GM21576 (cell line): Measurements from ENCODE around the gene NALCN.

Experiments
- ATAC-seq: cut with Tn5 transposase; IDR thresholded peaks from one replicate; pipeline ENCODE4 v1.9.1; 2021; ENCODE audit warnings: mild to moderate bottlenecking, moderate library complexity; ENCODE audit not compliant: unreplicated experiment

NALCN gene

DNA sequence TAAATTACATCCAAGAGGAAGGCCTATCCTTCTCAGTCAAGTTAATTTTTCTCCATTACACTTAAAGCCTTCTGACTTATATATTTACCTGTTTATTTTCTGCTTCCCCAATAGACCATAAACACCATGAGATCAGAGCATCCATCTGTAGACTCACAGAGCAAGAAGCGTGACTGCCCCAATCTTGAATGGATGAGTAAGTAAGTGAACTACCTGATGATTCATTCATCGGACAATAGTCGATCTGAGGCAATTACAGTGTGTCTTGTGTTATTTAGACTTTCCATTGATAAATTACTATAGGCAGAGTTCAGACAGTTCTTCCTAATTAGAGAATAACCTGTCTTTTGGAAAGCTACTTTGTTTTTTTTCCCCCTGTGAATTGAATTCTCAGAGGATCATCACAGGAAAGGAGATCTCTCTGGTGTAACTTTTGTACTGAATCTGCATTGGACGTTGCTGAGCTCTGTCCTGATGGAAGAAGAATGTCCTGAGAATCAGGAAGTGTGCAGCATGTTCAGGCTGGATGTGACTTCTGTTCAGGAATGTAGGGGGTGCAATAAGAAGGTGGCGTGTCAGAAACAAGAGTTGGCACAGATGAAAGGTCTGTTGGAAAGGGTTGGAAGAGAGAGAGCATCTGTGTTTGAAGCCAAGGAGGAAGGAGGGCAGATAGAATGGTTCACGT is 367.0 kb downstream of the NALCN start:
- no peak for ATAC-seq

GRCh38 chr13:101036546-101036945 is 379.8 kb downstream of the NALCN start:
- ATAC-seq, result no peak

DNA sequence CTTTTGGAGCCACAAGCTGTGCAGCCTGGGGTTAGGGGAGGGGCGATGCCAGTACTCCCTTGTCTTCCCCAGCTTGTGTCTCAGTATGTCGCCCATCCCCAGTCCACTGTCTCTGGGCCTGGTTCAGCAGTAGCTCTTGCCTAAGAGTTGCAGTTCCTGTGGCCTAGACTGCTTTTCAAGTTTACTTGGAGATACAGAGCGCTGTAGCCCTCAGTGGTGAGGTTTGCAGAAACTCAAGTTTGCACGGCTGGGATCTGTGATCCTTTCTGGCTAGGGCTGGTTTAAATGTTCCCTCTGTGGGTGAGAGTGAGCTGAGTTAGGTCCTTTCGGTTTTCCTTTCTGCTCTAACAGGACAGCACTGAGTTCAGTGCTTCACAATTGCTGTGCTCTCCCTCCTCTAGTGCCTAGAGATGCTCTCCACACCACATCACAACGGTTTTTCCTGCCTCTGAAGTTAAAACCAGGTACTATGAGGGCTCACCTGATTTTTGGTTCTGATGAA is 381.1 kb downstream of the NALCN start:
- no peak for ATAC-seq

DNA sequence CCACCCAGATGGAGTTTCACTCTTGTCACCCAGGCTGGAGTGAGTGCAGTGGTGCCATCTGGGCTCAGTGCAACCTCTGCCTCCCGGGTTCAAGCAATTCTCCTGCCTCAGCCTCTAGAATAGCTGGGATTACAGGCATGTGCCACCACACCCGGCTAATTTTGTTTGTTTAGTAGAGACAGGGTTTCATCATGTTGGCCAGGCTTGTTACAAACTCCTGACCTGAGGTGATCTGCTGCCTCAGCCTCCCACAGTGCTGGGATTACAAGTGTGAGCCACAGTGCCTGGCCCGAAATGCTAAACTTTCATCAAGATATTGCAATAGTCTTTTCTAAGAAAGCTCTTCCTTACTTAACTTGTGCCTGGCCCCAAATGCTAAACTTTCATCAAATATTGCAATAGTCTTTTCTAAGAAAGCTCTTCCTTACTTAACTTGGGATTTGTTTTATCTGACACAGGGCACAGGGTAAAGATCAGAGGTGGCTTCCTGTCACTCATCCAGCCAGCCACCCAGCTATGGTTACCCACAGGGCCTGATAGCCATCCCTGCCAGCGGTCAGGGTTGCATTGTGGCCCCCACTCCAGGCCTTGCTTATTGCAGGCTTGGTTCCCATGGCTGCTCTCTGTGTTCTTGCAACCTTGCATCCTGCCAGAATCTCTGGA is 389.4 kb downstream of the NALCN start:
- ATAC-seq, result no peak

DNA sequence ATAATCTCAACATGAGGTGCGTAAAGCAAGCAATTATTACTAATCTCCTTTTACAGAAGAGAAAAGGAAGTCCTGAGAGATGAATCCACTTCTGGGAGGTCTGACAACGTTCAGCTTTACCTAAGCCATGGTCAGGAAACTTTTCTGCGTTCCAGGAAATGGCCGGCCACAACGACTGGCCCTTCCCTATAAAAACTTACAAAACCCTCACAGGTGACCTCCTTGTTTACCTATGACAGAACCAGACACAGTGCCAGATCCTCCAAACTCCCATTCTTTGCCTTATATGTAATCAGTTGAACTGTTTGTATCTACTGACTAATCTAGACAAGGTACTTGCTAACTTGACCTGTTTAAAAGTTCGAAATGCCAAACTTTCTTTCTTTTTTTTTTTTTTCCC is 390.0 kb downstream of the NALCN start:
- no peak for ATAC-seq

- no peak for ATAC-seq
Measured at GRCh38 chr13:101025925-101026324, 390.4 kb downstream of the NALCN start.

GRCh38 chr13:101025519-101025918 is 390.8 kb downstream of the NALCN start:
- no peak for ATAC-seq

DNA sequence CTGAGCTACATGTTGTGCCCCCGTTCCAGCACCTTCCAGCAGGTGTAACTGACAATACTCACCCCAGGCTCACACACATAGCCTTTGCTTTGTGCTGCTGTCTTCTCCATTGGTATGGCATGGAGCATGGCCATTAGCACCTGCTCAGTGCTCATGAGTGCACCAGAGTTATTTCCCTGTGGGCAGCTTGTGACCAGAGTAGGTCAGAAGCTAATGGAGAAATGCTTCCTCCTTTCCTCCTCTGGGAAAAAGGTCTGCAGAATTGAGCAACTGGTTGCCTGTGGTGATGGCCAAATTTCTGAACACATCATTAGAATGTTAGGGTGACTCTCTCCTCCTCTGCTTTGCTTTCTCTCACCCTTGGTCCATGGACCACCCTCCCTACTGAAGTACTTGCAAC is 397.2 kb downstream of the NALCN start:
- no peak for ATAC-seq

DNA sequence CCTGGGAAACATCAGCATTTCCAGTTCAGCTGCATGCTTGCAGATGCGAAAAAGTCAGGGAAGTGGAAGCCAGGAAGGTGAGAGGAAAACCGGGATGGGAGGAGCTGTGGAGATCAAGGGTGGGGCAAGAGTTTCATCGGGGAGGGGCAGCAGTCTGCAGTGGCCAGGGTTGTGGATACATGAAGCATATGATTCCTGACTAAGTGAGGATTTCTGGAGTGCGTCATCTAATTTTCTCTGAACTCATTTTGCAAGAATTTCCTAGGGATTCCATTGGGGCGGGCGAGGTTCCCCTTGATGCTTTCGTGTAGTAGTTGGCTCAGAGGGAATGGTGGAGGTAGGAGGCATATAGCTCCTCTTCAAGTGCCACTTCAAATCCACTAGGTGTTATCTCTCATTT is 397.6 kb downstream of the NALCN start:
- ATAC-seq, result no peak

DNA sequence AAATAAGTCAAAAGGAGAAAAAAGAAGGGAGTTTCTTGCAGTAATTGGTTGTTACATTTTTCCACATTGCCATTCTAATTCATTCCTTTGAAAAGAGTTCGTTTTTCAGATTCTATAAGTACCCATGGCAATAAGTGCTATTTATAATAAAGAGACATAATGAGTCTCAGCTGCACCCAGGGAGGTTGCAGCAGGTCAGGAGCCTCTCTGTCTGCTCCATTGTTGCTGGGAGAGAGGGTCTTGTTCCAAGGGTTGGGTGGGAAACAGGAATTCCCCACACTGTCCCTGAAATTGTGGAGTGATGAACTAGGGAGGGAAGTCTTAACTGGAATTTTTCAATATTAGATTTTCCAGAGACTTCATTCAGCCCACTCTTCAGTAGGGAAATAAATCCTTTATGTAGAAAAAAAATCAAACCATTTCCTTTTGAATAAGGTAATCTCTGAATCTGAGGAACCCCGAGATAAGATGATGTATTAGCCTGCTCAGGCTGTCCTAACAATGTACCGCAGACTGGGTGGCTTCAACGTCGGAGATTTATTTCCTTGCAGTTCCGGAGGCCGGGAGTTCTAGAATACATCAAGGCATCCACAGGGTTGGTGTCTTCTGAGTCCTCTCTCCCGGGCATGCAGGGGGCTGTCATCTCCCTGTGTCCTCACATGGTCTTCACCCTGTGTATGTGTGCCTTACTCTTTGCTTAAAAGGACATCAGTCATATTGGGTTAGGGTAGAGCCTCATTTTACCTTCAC is 399.0 kb downstream of the NALCN start:
- no peak for ATAC-seq

DNA sequence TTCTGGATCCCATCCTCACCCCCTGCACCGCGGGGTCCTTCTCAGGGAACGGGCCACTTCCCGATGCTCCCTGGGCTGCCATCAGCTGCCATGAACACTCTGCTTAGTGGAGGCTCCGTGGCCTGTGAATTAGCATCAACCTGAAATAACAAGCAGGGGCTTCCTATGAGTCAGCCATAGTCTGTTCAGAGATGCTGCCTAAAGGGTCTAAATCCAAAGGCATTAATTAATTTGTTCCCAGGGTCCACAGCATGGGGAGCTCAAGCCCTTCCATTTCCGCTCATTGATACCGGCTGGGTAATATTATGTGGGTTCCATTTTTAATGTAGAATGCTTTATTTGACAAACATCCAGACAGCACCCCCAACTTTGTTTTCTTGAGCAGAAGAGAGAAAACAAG is 399.8 kb downstream of the NALCN start:
- no peak for ATAC-seq

DNA sequence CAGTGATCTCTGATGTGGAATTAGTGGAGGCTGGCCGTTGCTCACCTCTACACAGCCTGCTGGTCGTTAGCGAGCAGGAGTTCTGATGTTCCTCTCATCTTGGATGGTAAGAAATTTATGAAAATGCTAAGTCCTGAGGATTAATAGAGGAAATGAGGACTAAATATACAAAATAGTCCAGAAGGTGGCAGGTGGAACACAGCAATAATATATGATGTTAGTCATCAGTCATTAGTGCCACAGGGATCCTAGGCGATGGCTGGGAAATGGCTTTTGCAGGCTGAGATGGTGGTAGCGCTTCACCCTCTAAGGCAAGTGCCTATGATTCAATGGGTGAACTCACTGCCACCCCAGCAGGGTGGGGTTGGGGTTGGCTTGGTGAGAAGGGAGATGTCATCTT is 403.1 kb downstream of the NALCN start:
- ATAC-seq, result no peak

- ATAC-seq, result no peak
Measured at GRCh38 chr13:101010100-101010499, 406.2 kb downstream of the NALCN start.

GRCh38 chr13:101007245-101007644 is 409.1 kb downstream of the NALCN start:
- ATAC-seq, result no peak
